WTC11 (cell line): ENCODE results near the gene EFCC1. TPM values are rescaled to one million over a fixed set of nuclear protein-coding genes. Genes with fewer than 3 reads are reported as not detected.

Experiments
- ATAC-seq: fragments of 200-7000 bp; cut with Tn5 transposase; 2 replicates; pipeline ENCODE4 v1.10.0; 2021; ENCODE audit warnings: mild to moderate bottlenecking, moderate library complexity
- CTCF ChIA-PET: fragments of 300-600 bp; sonication (Branson Sonifier 250); formaldehyde crosslinking; loops from one replicate; lab custom pipeline; 2021; ENCODE audit warnings: antibody characterized with exemption; lab: Charles Lee
- POLR2A ChIA-PET: fragments of 350-600 bp; sonication (Branson Sonifier 250); formaldehyde crosslinking; loops from one replicate; lab custom pipeline; 2021; ENCODE audit warnings: antibody characterized with exemption; lab: Charles Lee
- DNase-seq: peaks from one replicate; pipeline ENCODE4 v3.0.0; 2021; ENCODE audit warnings: low spot score
- H3K27ac Mint-ChIP-seq: 2 replicates; pipeline ENCODE4 v1.8.0; 2021; ENCODE audit warnings: mixed read lengths
- H3K27me3 Mint-ChIP-seq: 2 replicates; pipeline ENCODE4 v1.8.0; 2021; ENCODE audit warnings: low read depth, mild to moderate bottlenecking, moderate library complexity, mixed read lengths
- H3K36me3 Mint-ChIP-seq: 2 replicates; pipeline ENCODE4 v1.8.0; 2021; ENCODE audit warnings: mixed read lengths
- H3K4me1 Mint-ChIP-seq: 2 replicates; pipeline ENCODE4 v1.8.0; 2022; ENCODE audit warnings: mixed read lengths
- H3K4me3 Mint-ChIP-seq: 2 replicates; pipeline ENCODE4 v1.8.0; 2021; ENCODE audit warnings: mild to moderate bottlenecking, moderate library complexity, mixed read lengths
- H3K9me3 Mint-ChIP-seq: 2 replicates; pipeline ENCODE4 v1.8.0; 2021; ENCODE audit warnings: mixed read lengths
- ATF6 ChIP-seq: sonication (generic); formaldehyde crosslinking; IDR thresholded peaks from 2 replicates; pipeline ENCODE4 v1.8.1; 2023; ENCODE audit warnings: mild to moderate bottlenecking, missing genetic modification reagents
- CTCF ChIP-seq: fragments of 200-600 bp; IDR thresholded peaks from 2 replicates; pipeline ENCODE4 v1.8.0; 2022; ENCODE audit warnings: antibody characterized with exemption
- ELF4 ChIP-seq: sonication (generic); formaldehyde crosslinking; IDR thresholded peaks from 2 replicates; pipeline ENCODE4 v1.8.1; 2022; ENCODE audit warnings: low read depth, mild to moderate bottlenecking, moderate library complexity, missing genetic modification reagents
- ETV6 ChIP-seq: sonication (generic); formaldehyde crosslinking; IDR thresholded peaks from 2 replicates; pipeline ENCODE4 v1.8.1; 2022; ENCODE audit warnings: mild to moderate bottlenecking, missing genetic modification reagents
- FOXJ3 ChIP-seq: sonication (generic); formaldehyde crosslinking; IDR thresholded peaks from 2 replicates; pipeline ENCODE4 v1.9.0; 2021; ENCODE audit warnings: missing genetic modification reagents, mild to moderate bottlenecking, borderline replicate concordance
- FOXK1 ChIP-seq: sonication (generic); formaldehyde crosslinking; IDR thresholded peaks from 2 replicates; pipeline ENCODE4 v1.8.0; 2022; ENCODE audit warnings: mild to moderate bottlenecking, moderate library complexity, missing genetic modification reagents
- GABPB1 ChIP-seq: sonication (generic); formaldehyde crosslinking; IDR thresholded peaks from 2 replicates; pipeline ENCODE4 v1.8.1; 2023; ENCODE audit warnings: mild to moderate bottlenecking, missing genetic modification reagents
- JUN ChIP-seq: sonication (generic); formaldehyde crosslinking; IDR thresholded peaks from 2 replicates; pipeline ENCODE4 v1.8.0; 2023; ENCODE audit warnings: mild to moderate bottlenecking, missing genetic modification reagents
- KAT7 ChIP-seq: sonication (generic); formaldehyde crosslinking; IDR thresholded peaks from 2 replicates; pipeline ENCODE4 v1.8.1; 2023; ENCODE audit warnings: missing genetic modification reagents, mild to moderate bottlenecking, borderline replicate concordance
- MYBL2 ChIP-seq: sonication (generic); formaldehyde crosslinking; IDR thresholded peaks from 2 replicates; pipeline ENCODE4 v1.8.1; 2023; ENCODE audit warnings: mild to moderate bottlenecking, moderate library complexity, missing genetic modification reagents
- NFYB ChIP-seq: sonication (generic); formaldehyde crosslinking; conservative IDR thresholded peaks from 2 replicates; pipeline ENCODE4 v1.8.0; 2022; ENCODE audit warnings: low read depth, missing genetic modification reagents
- NR1H2 ChIP-seq: sonication (generic); formaldehyde crosslinking; IDR thresholded peaks from 2 replicates; pipeline ENCODE4 v1.9.0; 2021; ENCODE audit warnings: mild to moderate bottlenecking, moderate library complexity, missing genetic modification reagents
- OVOL2 ChIP-seq: fragments of 250-450 bp; sonication (Bioruptor Pico); IDR thresholded peaks from 2 replicates; pipeline ENCODE4 v1.9.0; 2021; ENCODE audit warnings: mild to moderate bottlenecking, borderline replicate concordance
- USF2 ChIP-seq: sonication (generic); formaldehyde crosslinking; IDR thresholded peaks from 2 replicates; pipeline ENCODE4 v1.8.1; 2023; ENCODE audit warnings: mild to moderate bottlenecking, missing genetic modification reagents, moderate library complexity
- ZNF281 ChIP-seq: sonication (generic); formaldehyde crosslinking; IDR thresholded peaks from 2 replicates; pipeline ENCODE4 v1.8.0; 2023; ENCODE audit warnings: mild to moderate bottlenecking, missing genetic modification reagents
- ZNF396 ChIP-seq: fragments of 250-450 bp; sonication (Bioruptor Pico); IDR thresholded peaks from 2 replicates; pipeline ENCODE4 v1.8.0; 2021; ENCODE audit warnings: mild to moderate bottlenecking, moderate library complexity, borderline replicate concordance
- ZNF423 ChIP-seq: fragments of 250-450 bp; sonication (Bioruptor Pico); IDR thresholded peaks from 2 replicates; pipeline ENCODE4 v2.1.2; 2022; ENCODE audit warnings: mild to moderate bottlenecking, moderate library complexity
- ZNF425 ChIP-seq: fragments of 250-450 bp; sonication (Bioruptor Pico); conservative IDR thresholded peaks from 2 replicates; pipeline ENCODE4 v1.9.0; 2021; ENCODE audit warnings: mild to moderate bottlenecking
- total RNA-seq: library from RNA; stranded (reverse); gene quantifications from 3 replicates; pipeline ENCODE4 v1.2.3, GENCODE V29; 2021

The EFCC1 gene
- total RNA-seq, 1 experiment from 2014 or later = 0.31 TPM

GRCh38 chr3:129028866-129029265 lies 27.8 kb downstream of the EFCC1 start (continued):
- TF ChIP-seq ATF6 (CRISPR knock-in tag) (no peak), CTCF (no peak), ZNF425 (CRISPR knock-in tag) (no peak), NFYB (CRISPR knock-in tag) (no peak), KAT7 (no peak), GABPB1 (CRISPR knock-in tag) (no peak), ETV6 (no peak), ELF4 (CRISPR knock-in tag) (no peak)

GRCh38 chr3:129030611-129031010 lies 29.5 kb downstream of the EFCC1 start:
- H3K36me3 Mint-ChIP-seq = no peaks in the 10 kb centered on the region
- POLR2A ChIA-PET = no interaction called here
- TF ChIP-seq OVOL2 (CRISPR knock-in tag) (no peak), FOXK1 (CRISPR knock-in tag) (no peak), JUN (CRISPR knock-in tag) (no peak), ZNF396 (CRISPR knock-in tag) (no peak), ATF6 (CRISPR knock-in tag) (no peak), ZNF281 (CRISPR knock-in tag) (no peak), ETV6 (no peak), ZNF423 (no peak), MYBL2 (no peak), NR1H2 (CRISPR knock-in tag) (no peak), FOXJ3 (CRISPR knock-in tag) (no peak), USF2 (CRISPR knock-in tag) (no peak)
- no peak overlapping the region for H3K27ac Mint-ChIP-seq
- CTCF ChIA-PET = interaction anchor here (1.7 kb wide), 2 partner anchors 23 to 60 kb away, joined by 5 to 6 read pairs; no protein-coding TSS in a partner anchor
- ATAC-seq (no peak), DNase-seq (no peak)
- H3K27me3 Mint-ChIP-seq = peaks cover 30% of the 10 kb centered on the region
- H3K4me3 Mint-ChIP-seq = no peak overlapping the region
- peaks cover 6% of the 10 kb centered on the region; the same call in 1 of the 2 replicates for H3K9me3 Mint-ChIP-seq
- peaks cover 5% of the 10 kb centered on the region; the same call in 1 of the 2 replicates for H3K4me1 Mint-ChIP-seq
